Ishikawa (cell line): ENCODE measurements around the gene C13orf42.

ENCODE experiments used
- CEBPB ChIP-seq: IDR thresholded peaks from 2 replicates; pipeline ENCODE4 v1.6.1; 2012
- CREB1 ChIP-seq: IDR thresholded peaks from 2 replicates; pipeline ENCODE4 v1.6.1; 2012; ENCODE audit warnings: low read depth
- EGR1 ChIP-seq: IDR thresholded peaks from 2 replicates; pipeline ENCODE4 v1.6.1; 2012
- EP300 ChIP-seq: IDR thresholded peaks from 2 replicates; pipeline ENCODE4 v1.6.1; 2012; ENCODE audit warnings: borderline replicate concordance
- FOXM1 ChIP-seq: IDR thresholded peaks from 2 replicates; pipeline ENCODE4 v1.6.1; 2012; ENCODE audit warnings: low read depth, borderline replicate concordance
- MAX ChIP-seq: IDR thresholded peaks from 2 replicates; pipeline ENCODE4 v1.6.1; 2012
- NFIC ChIP-seq: IDR thresholded peaks from 2 replicates; pipeline ENCODE4 v1.6.1; 2012
- RAD21 ChIP-seq: IDR thresholded peaks from 2 replicates; pipeline ENCODE4 v1.6.1; 2012; ENCODE audit warnings: low read depth
- TAF1 ChIP-seq: IDR thresholded peaks from 2 replicates; pipeline ENCODE4 v1.6.1; 2012; ENCODE audit warnings: low read depth, mild to moderate bottlenecking
- TCF12 ChIP-seq: IDR thresholded peaks from 2 replicates; pipeline ENCODE4 v1.6.1; 2012; ENCODE audit warnings: low read depth
- TEAD4 ChIP-seq: IDR thresholded peaks from 2 replicates; pipeline ENCODE4 v1.6.1; 2012
- YY1 ChIP-seq: IDR thresholded peaks from 2 replicates; pipeline ENCODE4 v1.6.1; 2012; ENCODE audit warnings: low read depth
- ZBTB7A ChIP-seq: IDR thresholded peaks from 2 replicates; pipeline ENCODE4 v1.6.1; 2012; ENCODE audit warnings: low read depth
- TF ChIP-seq, protein P1 (sequence below): IDR thresholded peaks from 2 replicates; pipeline ENCODE4 v1.6.1; 2012; ENCODE audit warnings: low read depth, mild to moderate bottlenecking
- TF ChIP-seq, protein P2 (sequence below): IDR thresholded peaks from 2 replicates; pipeline ENCODE4 v1.6.1; 2012

C13orf42 gene

DNA sequence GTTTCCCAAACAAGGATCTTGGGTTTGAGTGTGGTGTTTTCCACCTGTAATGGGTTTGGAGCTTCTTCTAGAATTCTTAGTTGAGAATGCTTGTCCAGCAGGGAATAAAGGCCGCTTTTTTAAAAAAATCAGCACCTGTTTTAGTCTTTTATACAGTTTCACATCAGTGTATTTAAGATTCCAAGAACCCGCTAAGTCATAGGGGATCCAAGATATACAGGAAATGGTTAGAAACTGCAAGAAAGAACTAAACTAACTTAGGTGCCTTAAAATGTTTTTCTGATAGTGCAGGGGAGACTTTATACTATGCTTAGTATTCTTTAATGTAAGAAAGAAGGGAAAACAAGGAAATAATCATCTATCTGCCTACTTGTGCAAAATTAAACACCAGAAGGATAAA is 74.7 kb downstream of the C13orf42 start:
- no peak for TF ChIP-seq TCF12
- no peak for TF ChIP-seq EP300
- TF ChIP-seq ZBTB7A: no peak
- TF ChIP-seq, protein P1, sequence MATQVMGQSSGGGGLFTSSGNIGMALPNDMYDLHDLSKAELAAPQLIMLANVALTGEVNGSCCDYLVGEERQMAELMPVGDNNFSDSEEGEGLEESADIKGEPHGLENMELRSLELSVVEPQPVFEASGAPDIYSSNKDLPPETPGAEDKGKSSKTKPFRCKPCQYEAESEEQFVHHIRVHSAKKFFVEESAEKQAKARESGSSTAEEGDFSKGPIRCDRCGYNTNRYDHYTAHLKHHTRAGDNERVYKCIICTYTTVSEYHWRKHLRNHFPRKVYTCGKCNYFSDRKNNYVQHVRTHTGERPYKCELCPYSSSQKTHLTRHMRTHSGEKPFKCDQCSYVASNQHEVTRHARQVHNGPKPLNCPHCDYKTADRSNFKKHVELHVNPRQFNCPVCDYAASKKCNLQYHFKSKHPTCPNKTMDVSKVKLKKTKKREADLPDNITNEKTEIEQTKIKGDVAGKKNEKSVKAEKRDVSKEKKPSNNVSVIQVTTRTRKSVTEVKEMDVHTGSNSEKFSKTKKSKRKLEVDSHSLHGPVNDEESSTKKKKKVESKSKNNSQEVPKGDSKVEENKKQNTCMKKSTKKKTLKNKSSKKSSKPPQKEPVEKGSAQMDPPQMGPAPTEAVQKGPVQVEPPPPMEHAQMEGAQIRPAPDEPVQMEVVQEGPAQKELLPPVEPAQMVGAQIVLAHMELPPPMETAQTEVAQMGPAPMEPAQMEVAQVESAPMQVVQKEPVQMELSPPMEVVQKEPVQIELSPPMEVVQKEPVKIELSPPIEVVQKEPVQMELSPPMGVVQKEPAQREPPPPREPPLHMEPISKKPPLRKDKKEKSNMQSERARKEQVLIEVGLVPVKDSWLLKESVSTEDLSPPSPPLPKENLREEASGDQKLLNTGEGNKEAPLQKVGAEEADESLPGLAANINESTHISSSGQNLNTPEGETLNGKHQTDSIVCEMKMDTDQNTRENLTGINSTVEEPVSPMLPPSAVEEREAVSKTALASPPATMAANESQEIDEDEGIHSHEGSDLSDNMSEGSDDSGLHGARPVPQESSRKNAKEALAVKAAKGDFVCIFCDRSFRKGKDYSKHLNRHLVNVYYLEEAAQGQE: no peak
- TF ChIP-seq EGR1: no peak
- TF ChIP-seq CREB1: no peak

DNA sequence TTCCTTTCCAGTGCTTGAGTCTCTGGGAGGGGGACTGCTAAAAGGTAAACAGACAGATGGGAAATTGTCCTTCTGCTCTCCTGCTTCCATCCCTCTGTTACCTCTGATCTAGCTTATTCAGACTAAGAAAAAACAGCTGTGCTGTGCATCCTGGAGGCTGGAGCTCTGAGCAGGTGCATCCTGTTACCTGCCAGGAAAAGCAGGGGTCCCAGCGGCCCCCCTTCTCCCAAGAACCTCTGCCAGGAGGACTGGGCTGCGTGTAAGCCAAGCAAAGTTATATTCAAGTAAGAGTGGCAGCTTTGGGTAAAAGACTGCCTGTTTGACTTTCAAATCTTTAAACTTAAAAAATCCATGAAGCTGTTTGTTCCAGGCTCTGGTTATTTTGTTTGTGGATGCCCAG is 75.1 kb downstream of the C13orf42 start:
- TF ChIP-seq TEAD4 (no peak), EGR1 (no peak), NFIC (no peak), TAF1 (no peak), CEBPB (no peak), RAD21 (no peak), FOXM1 (no peak), CREB1 (no peak), ZBTB7A (no peak), MAX (no peak), EP300 (no peak), YY1 (no peak), TCF12 (no peak)
- TF ChIP-seq, protein P1: no peak
- TF ChIP-seq, protein P2, sequence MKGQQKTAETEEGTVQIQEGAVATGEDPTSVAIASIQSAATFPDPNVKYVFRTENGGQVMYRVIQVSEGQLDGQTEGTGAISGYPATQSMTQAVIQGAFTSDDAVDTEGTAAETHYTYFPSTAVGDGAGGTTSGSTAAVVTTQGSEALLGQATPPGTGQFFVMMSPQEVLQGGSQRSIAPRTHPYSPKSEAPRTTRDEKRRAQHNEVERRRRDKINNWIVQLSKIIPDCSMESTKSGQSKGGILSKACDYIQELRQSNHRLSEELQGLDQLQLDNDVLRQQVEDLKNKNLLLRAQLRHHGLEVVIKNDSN: no peak

- TF ChIP-seq CEBPB (no peak), MAX (no peak), RAD21 (no peak), TCF12 (no peak), EGR1 (no peak), TEAD4 (no peak), CREB1 (no peak), ZBTB7A (no peak), FOXM1 (no peak), YY1 (no peak), TAF1 (no peak), EP300 (no peak), NFIC (no peak)
- TF ChIP-seq, protein P1: no peak
- TF ChIP-seq, protein P2: no peak
These were observed 75.6 kb downstream of the C13orf42 start for GRCh38 chr13:51035469-51035868.

DNA sequence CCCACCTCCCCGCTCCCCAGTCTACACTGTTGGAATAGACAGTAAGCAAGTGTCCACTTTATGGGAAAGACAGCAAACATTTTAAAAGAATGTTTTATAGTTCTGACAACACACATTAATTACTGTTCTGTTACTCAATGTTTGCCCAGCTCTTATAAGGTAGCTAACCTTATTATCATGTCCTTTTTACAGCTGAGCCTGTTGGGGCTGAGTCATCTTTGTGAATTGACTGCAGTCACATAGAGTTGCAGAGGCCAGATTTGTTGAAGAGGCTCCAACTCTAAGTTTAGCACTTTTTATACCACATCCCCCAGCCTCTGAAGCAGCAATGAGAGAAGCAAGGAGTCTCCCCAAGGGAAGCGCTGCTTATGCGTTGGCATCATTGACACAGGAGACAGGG is 76.2 kb downstream of the C13orf42 start:
- TF ChIP-seq RAD21 (no peak), TEAD4 (no peak), TCF12 (no peak), NFIC (no peak), TAF1 (no peak), ZBTB7A (no peak)

DNA sequence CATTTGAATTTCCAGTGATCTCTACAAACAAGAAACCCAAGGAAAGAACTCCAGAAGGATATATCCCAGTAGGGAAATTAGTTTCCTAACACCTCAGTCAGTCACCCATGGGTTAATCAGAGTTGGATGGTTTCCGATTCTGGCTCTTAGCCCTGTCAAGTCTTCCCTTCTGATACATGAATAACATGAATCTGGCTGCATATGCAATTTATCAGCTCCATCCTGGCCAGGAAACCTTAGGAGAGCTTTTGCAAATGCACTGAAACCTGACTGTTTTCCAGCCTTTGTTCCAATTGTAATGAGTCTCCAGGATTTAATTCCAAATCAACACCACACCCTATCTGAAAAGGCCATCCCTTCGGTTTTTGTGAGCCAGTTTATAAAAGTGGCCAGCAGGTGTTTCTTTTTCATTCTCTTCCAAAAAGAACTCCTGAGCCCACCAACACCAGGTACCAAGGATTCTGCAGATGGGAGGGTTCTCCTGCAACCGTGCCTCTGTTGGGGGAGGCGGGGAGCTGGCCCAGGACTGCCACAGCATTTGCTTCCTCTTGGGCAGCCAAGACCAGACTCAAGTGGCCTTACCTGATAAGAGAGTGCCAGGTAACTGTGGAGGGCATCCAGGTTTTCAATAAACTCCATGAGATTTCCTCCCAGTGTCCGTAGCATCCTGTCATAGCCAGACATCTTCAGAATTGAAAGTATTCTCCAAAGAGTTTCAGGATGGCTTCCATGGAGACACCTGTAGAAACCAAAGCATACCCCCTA is 77.5 kb downstream of the C13orf42 start:
- TF ChIP-seq TAF1 (no peak), TCF12 (no peak), EP300 (no peak), EGR1 (no peak), NFIC (no peak), ZBTB7A (no peak), RAD21 (no peak), YY1 (no peak), FOXM1 (no peak), TEAD4 (no peak), CREB1 (no peak)
- TF ChIP-seq, protein P1: no peak
- TF ChIP-seq, protein P2: no peak
